ENCODE results near the gene FAM107B.

DNA sequence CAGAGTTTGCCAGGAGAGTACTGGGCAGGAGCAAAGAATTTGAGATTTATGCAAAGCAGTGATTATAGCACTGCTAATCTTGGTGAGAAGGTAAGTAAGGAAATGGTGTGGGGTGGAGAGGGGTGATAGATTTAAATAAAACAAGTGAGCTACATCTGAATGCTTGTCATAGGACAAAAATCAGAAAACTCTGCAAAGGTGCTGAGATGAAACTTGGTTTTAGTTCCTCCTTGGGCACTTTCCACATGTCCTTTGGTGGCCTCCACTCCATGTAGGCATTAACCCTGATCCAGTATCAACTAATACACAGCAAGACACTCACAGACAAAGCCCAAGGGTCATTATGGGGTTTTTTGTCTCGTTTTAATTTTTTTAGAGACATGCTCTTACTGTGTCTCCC, 25.7 kb upstream of the FAM107B start:
- TF ChIP-seq, protein P1, sequence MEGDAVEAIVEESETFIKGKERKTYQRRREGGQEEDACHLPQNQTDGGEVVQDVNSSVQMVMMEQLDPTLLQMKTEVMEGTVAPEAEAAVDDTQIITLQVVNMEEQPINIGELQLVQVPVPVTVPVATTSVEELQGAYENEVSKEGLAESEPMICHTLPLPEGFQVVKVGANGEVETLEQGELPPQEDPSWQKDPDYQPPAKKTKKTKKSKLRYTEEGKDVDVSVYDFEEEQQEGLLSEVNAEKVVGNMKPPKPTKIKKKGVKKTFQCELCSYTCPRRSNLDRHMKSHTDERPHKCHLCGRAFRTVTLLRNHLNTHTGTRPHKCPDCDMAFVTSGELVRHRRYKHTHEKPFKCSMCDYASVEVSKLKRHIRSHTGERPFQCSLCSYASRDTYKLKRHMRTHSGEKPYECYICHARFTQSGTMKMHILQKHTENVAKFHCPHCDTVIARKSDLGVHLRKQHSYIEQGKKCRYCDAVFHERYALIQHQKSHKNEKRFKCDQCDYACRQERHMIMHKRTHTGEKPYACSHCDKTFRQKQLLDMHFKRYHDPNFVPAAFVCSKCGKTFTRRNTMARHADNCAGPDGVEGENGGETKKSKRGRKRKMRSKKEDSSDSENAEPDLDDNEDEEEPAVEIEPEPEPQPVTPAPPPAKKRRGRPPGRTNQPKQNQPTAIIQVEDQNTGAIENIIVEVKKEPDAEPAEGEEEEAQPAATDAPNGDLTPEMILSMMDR (IDR thresholded peaks at IDR 0.05) = no peak
- TF ChIP-seq POLR2A (IDR thresholded peaks at IDR 0.05) = no peak

Data from uterus (tissue), 2 donors.